ENCODE results near the gene PABPN1L. TPM values are rescaled to one million over a fixed set of nuclear protein-coding genes. Genes with fewer than 3 reads are reported as not detected.

The PABPN1L gene
- total RNA-seq, 1 donor from 2014 or later: not detected

DNA sequence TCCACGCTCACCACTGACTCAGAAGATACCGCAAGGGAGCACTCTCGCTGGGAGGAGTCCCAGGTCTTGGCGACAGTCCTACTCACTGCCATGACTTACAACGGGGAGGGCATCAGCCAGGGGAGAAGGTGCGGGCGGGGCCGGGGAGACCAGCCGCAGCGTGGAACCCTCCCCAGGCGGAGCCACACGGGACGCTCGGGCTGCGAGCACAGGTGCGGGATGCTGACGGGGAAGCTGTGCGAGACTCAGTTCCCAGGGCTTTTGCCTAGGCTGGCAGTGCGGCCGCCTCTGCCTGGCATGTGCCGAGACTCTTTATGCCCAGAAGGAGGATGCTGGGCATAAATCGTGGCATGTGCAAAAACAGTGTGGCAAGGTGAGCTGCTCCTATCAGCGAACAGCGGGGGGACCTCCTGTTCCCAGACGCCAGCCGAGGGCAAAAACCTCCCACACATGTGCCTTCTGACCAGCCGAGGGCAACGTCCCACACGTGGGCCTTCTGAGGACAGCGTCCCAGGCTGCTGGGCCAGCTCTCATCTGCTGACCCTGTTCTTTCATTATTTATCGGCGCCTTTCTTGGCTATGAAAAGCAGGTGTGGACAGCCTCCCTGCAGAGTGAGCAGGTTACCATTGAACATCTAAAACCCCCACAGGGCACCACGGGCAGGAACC, 15.8 kb downstream of the PABPN1L start:
- Histone ChIP-seq H3K36me3 (no peaks in the 10 kb centered on the region), H3K27me3 (no peaks in the 10 kb centered on the region), H3K9me3 (no peaks in the 10 kb centered on the region), H3K4me1 (peaks cover 15% of the 10 kb centered on the region), H3K27ac (no peak overlapping the region), H3K4me3 (no peak overlapping the region)
- intact Hi-C loops (cut with DNase I): loop anchor here (5.0 kb wide), 1 partner anchor 33 kb away; no protein-coding TSS in a partner anchor
- no peak for TF ChIP-seq POLR2A (IDR thresholded peaks at IDR 0.05)
- no peak for TF ChIP-seq POLR2AphosphoS5 (IDR thresholded peaks at IDR 0.05; ENCODE audit: insufficient read depth in 1 of 2, low read depth in 1 of 2)
- TF ChIP-seq, protein P1, sequence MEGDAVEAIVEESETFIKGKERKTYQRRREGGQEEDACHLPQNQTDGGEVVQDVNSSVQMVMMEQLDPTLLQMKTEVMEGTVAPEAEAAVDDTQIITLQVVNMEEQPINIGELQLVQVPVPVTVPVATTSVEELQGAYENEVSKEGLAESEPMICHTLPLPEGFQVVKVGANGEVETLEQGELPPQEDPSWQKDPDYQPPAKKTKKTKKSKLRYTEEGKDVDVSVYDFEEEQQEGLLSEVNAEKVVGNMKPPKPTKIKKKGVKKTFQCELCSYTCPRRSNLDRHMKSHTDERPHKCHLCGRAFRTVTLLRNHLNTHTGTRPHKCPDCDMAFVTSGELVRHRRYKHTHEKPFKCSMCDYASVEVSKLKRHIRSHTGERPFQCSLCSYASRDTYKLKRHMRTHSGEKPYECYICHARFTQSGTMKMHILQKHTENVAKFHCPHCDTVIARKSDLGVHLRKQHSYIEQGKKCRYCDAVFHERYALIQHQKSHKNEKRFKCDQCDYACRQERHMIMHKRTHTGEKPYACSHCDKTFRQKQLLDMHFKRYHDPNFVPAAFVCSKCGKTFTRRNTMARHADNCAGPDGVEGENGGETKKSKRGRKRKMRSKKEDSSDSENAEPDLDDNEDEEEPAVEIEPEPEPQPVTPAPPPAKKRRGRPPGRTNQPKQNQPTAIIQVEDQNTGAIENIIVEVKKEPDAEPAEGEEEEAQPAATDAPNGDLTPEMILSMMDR (IDR thresholded peaks at IDR 0.05): no peak
- DNase-seq (ENCODE audit: extremely low spot score in 2 of 2): no peak

DNA sequence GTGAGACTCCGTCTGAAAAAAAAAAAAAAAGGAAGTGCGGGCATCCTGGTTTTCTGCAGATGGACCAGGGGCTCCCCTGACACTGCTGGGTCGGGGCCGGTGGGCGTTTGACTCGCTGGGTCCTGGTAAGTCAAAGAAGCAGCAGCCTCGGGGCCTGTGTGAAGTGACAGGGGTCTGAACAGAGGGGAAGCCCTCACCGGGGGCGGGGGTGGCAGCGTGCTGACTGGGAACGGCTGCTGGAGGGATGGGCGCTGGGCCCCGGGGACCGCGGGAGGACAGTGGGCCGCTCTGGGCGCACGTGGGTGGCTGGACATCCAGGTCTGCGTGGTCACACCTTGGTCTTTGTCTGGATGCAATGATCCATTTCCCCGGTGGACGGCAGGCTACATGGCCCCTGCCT, 17.9 kb downstream of the PABPN1L start:
- intact Hi-C loops (cut with DNase I): no loop called here
- Histone ChIP-seq H3K27ac (no peak overlapping the region), H3K27me3 (no peaks in the 10 kb centered on the region), H3K4me3 (no peak overlapping the region), H3K4me1 (no peaks in the 10 kb centered on the region), H3K9me3 (no peaks in the 10 kb centered on the region), H3K36me3 (no peaks in the 10 kb centered on the region)
- TF ChIP-seq POLR2A (IDR thresholded peaks at IDR 0.05) (no peak), POLR2AphosphoS5 (IDR thresholded peaks at IDR 0.05; ENCODE audit: insufficient read depth in 1 of 2, low read depth in 1 of 2) (no peak)
- TF ChIP-seq, protein P1 (IDR thresholded peaks at IDR 0.05): no peak
- no peak for DNase-seq (ENCODE audit: extremely low spot score in 2 of 2)

DNA sequence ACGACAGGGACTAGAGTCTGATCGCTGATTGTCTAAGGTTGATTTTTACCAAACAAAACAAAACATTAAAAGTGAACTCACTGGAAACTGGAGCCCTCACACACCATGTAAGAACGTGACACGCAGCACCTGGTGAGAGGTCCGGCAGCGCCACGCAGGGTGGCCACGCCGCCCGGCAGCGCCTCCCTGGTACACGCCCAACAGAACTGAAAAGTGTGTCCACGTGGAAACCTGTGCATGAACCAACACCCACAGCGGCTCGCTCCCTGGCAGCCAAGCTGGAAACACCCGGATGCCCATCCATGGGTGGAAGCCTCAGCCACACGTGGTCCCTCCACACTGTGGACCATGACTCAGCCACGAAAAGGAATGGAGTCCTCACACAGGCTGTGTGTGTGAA, 18.8 kb downstream of the PABPN1L start:
- no peak for DNase-seq (ENCODE audit: extremely low spot score in 2 of 2)
- no peaks in the 10 kb centered on the region for H3K4me1 ChIP-seq

DNA sequence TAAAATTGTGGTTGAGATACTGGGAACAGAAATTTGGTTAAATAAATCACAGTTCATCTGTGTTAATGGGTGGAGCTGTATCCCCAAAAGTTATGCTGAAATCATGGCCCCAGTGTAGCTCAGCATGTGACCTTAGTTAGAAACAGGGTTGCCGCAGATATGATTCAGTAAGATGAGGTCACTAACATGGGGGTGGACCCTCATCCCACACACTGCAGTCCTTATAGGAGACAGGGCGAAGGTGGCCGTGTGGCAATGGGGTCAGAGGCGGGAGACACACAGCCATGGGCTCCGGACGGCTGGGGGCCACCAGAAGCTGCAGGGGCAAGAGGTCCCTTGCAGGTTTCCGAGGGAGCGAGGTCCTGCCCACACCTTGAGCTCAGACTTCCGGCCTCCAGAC, 20.4 kb downstream of the PABPN1L start:
- no peak for TF ChIP-seq POLR2A (IDR thresholded peaks at IDR 0.05)
- TF ChIP-seq, protein P1 (IDR thresholded peaks at IDR 0.05): no peak
- TF ChIP-seq POLR2AphosphoS5 (IDR thresholded peaks at IDR 0.05; ENCODE audit: insufficient read depth in 1 of 2, low read depth in 1 of 2): no peak
- H3K4me3 ChIP-seq: no peak overlapping the region
- no peaks in the 10 kb centered on the region for H3K9me3 ChIP-seq
- no peaks in the 10 kb centered on the region for H3K36me3 ChIP-seq
- DNase-seq (ENCODE audit: extremely low spot score in 2 of 2): no peak
- H3K4me1 ChIP-seq: no peaks in the 10 kb centered on the region
- no peak overlapping the region for H3K27ac ChIP-seq
- no peaks in the 10 kb centered on the region for H3K27me3 ChIP-seq
- intact Hi-C loops (cut with DNase I): no loop called here

More for the DNA sequence above, 18.8 kb downstream of the PABPN1L start:
- Histone ChIP-seq H3K27ac (no peak overlapping the region), H3K9me3 (no peaks in the 10 kb centered on the region), H3K27me3 (no peaks in the 10 kb centered on the region), H3K4me3 (no peak overlapping the region), H3K36me3 (no peaks in the 10 kb centered on the region)
- TF ChIP-seq POLR2A (IDR thresholded peaks at IDR 0.05) (no peak), POLR2AphosphoS5 (IDR thresholded peaks at IDR 0.05; ENCODE audit: insufficient read depth in 1 of 2, low read depth in 1 of 2) (no peak)
- TF ChIP-seq, protein P1 (IDR thresholded peaks at IDR 0.05): no peak
- intact Hi-C loops (cut with DNase I): no loop called here

DNA sequence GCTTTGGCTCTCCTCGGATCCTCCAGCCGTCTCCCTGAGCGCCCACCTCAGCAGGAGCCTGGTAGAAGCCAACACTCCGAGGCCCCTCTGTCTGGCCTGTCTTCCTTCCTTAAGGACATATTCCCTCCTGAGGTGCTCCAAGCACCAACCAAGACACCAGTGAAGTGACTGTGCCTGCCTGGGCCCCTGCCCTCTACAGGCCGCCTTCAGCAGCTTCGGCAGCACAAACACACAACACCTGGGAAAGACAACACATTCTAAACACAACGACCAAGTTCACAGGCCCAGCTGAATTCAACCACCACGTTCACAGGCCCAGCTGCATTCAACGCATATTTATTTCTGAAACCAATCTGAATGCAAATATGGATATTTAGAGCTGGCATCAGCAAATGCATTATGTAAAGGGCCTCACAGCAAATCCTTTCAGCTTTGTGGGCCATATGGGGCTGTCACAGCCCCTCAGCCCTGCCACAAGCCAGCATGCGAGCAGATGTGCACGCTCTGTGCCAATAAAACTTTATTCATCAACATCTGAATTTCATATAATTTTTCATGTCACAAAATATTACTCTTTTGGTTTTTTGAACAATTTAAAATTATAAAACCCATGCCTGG, 21.9 kb downstream of the PABPN1L start:
- H3K4me1 ChIP-seq: no peaks in the 10 kb centered on the region
- no peaks in the 10 kb centered on the region for H3K9me3 ChIP-seq
- H3K36me3 ChIP-seq: peaks cover 0 to 14% of the 10 kb centered on the region in 2 donors
- intact Hi-C loops (cut with DNase I): no loop called here
- DNase-seq (ENCODE audit: extremely low spot score in 2 of 2): no peak
- no peak overlapping the region for H3K27ac ChIP-seq
- TF ChIP-seq POLR2AphosphoS5 (IDR thresholded peaks at IDR 0.05; ENCODE audit: insufficient read depth in 1 of 2, low read depth in 1 of 2): no peak
- TF ChIP-seq POLR2A (IDR thresholded peaks at IDR 0.05): no peak
- no peaks in the 10 kb centered on the region for H3K27me3 ChIP-seq
- H3K4me3 ChIP-seq: no peak overlapping the region

Data from vagina (tissue), 2 donors.